Psoas muscle (tissue), 8 donors: ENCODE measurements around the gene YWHAG. TPM values are rescaled to one million over a fixed set of nuclear protein-coding genes. Genes with fewer than 3 reads are reported as not detected.
A peak's percentile ranks its signal among the peaks of the same experiment; 100 is the strongest.
"Not testable (repeated sequence)": the region's sequence is repeated elsewhere in the genome, so short reads cannot be mapped to it uniquely, and the experiment has no call there.

ENCODE experiments used
- ATAC-seq, 4 donors: fragments of 200-7000 bp; cut with Tn5 transposase; one replicate each; pipeline ENCODE4 v1.9.1; 2020; ENCODE audit warnings: moderate library complexity in 3 of 4, mild to moderate bottlenecking in 2 of 4
- DNase-seq, 2 donors: peaks; one replicate each; pipeline ENCODE4 v3.0.0-alpha.2; 2020
- H3K27ac ChIP-seq: fragments of 200-600 bp; one replicate; pipeline ENCODE4 v1.8.0; 2022
- H3K27me3 ChIP-seq, 3 donors: fragments of 200-600 bp in 1 of 3; one replicate each; pipeline versions ENCODE4 v1.6.1 to v1.8.0; 2013 to 2022; ENCODE audit warnings: low read length in 2 of 3, mild to moderate bottlenecking in 2 of 3, moderate library complexity in 1 of 3; ENCODE audit not compliant: insufficient read depth in 3 of 3
- H3K36me3 ChIP-seq, 2 donors: fragments of 200-600 bp in 1 of 2; one replicate each; pipeline versions ENCODE4 v1.6.1 to v1.8.0; 2013 to 2022; ENCODE audit warnings: low read depth in 1 of 2, mild to moderate bottlenecking in 1 of 2, moderate library complexity in 1 of 2; ENCODE audit not compliant: insufficient read depth in 1 of 2
- H3K4me1 ChIP-seq: fragments of 200-600 bp; one replicate; pipeline ENCODE4 v1.8.0; 2022
- H3K4me3 ChIP-seq: fragments of 200-600 bp; one replicate; pipeline ENCODE4 v1.8.0; 2022; ENCODE audit warnings: mild to moderate bottlenecking
- H3K9me3 ChIP-seq: fragments of 200-600 bp; one replicate; pipeline ENCODE4 v1.8.0; 2022
- WGBS, 3 donors: extraction: QIAGEN DNeasy Blood & Tissue Kit; methylation state at CpG; one replicate each; pipeline versions ENCODE4 v1.1.6 to v1.1.7; 2013; 5-methylcytosine and 5-hydroxymethylcytosine counted together
- intact Hi-C, 2 donors: fragments of 100-400 bp; cut with DNase I; formaldehyde crosslinking; loops; one replicate each; pipeline versions ENCODE4 v1.11.0 to v1.14.2; 2022
- polyA plus RNA-seq, 3 donors: library from polyadenylated mRNA; stranded (reverse); fragments of 200-250 nt; gene quantifications; one replicate each; pipeline ENCODE4 v1.2.3, GENCODE V29; 2013
- total RNA-seq, 4 donors: library from RNA; stranded (reverse); fragmentation: NEBNext Ultra II Directional in 2 of 4; extraction: Animal tissue kit (Norgen Biotek cat#: 25700) in 2 of 4; gene quantifications; one replicate each; pipeline versions ENCODE4 v1.2.1 to v1.2.4, GENCODE V29; 2021 to 2023
- TF ChIP-seq, protein P1 (sequence below): fragments of 200-600 bp; IDR thresholded peaks from one replicate; pipeline ENCODE4 v1.8.0; 2022; ENCODE audit warnings: antibody characterized with exemption
- donor health status: healthy with polysubstance abuse.
- donor health status: DM: no; HTN: no; CAD: no; lungs with moderate emphysema.
- donor health status: Bipolar disorder and iron deficiency.
- donor health status: healthy.
- donor health status: DM: yes; HTN: yes; CAD: no.
- donor health status: DM: no; HTN: no; CAD: no.
- donor health status: DM: no; HTN: no; CAD: no.
- donor health status: DM: yes; HTN: yes; CAD: no.

YWHAG gene
- total and polyA plus RNA-seq, 7 donors, result 204 to 523 (median 398) TPM

DNA sequence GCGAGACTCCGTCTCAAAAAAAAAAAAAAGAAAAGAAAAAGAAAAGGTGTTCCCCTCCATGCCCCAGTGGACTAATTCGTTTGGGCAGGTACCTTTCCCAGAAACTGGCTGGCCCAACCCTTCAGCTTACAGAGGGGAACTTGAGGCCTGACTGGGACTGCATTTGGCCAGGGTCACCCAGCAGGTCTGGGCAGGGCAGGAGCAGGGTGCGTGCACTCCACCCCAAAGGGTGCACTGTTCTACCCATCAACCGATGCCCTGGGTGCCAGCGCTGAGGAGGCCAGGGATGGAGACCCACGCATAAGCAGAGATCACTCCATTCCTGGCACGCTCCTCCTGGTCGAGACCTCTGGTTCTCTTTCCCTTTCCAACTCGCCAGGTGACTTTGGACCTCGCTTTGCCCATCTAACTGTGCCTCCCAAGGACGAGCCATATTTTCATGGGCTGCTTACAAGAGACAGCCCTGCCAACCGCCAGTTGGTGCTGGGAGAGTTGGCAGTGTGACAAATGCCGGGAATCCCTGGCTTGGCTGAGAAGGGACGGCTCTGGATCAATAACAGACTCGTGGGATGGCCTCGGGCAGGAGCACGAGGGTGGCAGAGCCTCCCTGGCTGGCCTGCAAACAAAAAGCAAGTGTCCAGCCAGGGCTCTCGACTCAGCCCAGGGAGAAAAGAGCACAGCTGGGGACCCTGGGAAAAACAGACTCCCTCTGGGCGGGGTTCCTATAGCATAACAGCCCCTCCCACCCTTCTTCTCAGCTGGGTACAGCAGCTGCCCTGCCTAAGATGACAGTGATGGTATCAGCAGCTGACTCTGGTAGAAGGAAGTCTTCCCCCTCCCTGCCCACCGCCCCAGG, 48.5 kb downstream of the YWHAG start:
- no peak for DNase-seq
- Histone ChIP-seq H3K9me3 (no peaks in the 10 kb centered on the region), H3K27me3 (no peaks in the 10 kb centered on the region), H3K4me3 (peak overlapping the region; percentile 24), H3K4me1 (peaks cover 26% of the 10 kb centered on the region), H3K27ac (peak overlapping the region; percentile 82), H3K36me3 (no peaks in the 10 kb centered on the region)
- 30 to 37% (median 30%) methylated on average over 19 to 21 of the region's 21 CpGs for WGBS, 3 donors
- intact Hi-C loops, result no loop called here
- TF ChIP-seq, protein P1, sequence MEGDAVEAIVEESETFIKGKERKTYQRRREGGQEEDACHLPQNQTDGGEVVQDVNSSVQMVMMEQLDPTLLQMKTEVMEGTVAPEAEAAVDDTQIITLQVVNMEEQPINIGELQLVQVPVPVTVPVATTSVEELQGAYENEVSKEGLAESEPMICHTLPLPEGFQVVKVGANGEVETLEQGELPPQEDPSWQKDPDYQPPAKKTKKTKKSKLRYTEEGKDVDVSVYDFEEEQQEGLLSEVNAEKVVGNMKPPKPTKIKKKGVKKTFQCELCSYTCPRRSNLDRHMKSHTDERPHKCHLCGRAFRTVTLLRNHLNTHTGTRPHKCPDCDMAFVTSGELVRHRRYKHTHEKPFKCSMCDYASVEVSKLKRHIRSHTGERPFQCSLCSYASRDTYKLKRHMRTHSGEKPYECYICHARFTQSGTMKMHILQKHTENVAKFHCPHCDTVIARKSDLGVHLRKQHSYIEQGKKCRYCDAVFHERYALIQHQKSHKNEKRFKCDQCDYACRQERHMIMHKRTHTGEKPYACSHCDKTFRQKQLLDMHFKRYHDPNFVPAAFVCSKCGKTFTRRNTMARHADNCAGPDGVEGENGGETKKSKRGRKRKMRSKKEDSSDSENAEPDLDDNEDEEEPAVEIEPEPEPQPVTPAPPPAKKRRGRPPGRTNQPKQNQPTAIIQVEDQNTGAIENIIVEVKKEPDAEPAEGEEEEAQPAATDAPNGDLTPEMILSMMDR, result no peak
- peak in 1 of 4 donors; percentile 7 for ATAC-seq

DNA sequence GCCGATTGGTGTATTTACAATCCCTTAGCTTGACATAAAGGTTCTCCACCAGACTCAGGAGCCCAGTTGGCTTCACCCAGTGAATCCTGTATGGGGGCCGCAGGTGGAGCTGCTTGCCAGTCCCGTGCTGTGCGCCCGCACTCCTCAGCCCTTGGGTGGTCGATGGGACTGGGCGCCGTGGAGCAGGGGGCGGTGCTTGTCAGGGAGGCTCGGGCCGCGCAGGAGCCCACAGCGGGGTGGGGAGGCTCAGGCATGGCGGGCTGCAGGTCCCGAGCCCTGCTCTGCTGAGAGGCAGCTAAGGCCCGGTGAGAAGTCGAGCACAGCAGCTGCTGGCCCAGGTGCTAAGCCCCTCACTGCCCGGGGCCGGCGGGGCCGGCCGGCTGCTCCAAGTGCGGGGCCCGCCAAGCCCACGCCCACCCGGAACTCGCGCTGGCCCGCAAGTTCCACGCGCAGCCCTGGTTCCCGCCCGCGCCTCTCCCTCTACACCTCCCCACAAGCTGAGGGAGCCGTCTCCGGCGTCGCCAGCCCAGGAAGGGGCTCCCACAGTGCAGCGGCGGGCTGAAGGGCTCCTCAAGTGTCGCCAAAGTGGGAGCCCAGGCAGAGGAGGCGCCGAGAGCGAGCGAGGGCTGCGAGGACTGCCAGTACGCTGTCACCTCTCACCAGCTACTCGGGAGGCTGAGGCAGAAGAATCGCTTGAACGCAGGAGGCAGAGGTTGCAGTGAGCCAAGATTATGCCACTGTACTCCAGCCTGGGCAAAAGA, 49.3 kb downstream of the YWHAG start:
- Histone ChIP-seq H3K4me1 (peaks cover 30% of the 10 kb centered on the region), H3K27ac (peak overlapping the region; percentile 98)
- intact Hi-C loops, ATAC-seq, H3K36me3 ChIP-seq, DNase-seq, H3K27me3 ChIP-seq, H3K9me3 ChIP-seq, H3K4me3 ChIP-seq: not testable (repeated sequence)
- 87 to 89% (median 89%) methylated on average over 43 to 50 of the region's 50 CpGs for WGBS, 3 donors

DNA sequence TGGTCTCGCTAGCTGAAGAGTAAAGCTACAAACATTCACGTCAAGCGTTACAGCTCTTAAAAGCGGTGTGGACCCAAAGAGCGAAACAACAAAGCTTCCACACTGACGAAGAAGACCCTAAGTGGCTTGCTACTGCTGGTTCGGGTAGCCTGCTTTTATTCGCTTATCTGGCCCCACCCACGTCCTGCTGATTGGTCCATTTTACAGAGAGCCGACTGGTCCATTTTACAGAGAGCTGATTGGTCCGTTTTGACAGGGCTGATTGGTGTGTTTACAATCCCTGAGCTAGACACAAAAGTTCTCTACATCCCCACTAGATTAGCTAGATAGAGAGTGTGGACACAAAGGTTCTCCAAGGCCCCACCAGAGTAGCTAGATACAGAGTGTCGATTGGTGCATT, 49.9 kb downstream of the YWHAG start:
- H3K9me3 ChIP-seq, ATAC-seq, intact Hi-C loops, H3K36me3 ChIP-seq, H3K27me3 ChIP-seq, H3K4me3 ChIP-seq, DNase-seq: not testable (repeated sequence)
- 92 to 96% (median 95%) methylated on average over 12 of the region's 12 CpGs for WGBS, 3 donors
- H3K27ac ChIP-seq, result peak overlapping the region; percentile 98
- H3K4me1 ChIP-seq, result peaks cover 32% of the 10 kb centered on the region

DNA sequence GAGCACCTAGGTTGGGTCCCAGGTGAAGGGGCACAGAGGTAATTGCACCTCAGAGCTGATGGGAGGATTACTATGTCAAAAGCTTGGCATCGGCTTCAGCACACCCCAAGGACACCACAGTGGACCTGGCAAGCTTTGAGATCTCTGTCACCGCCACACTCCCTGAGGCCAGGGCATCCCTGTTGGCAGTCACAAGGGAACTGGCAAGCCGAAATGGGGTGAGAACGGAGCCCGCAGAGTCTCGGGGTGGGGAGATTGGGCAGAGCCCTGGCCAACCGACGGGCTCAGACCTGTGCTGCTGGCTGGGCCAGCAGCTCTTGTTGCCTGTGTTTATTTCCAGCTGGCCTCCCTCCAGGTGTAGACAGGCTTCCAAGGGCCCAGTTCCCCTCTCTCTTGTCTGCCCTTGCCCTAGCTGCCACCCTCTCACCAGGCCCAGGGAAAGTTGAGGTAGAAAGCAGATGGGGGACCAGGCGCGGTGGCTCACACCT, 53.9 kb downstream of the YWHAG start:
- WGBS, 3 donors, result 20 to 32% (median 25%) methylated on average over 9 to 10 of the region's 10 CpGs
- peaks cover 0 to 16% of the 10 kb centered on the region in 2 donors for H3K36me3 ChIP-seq
- H3K4me3 ChIP-seq, result peak overlapping the region; percentile 96
- peak overlapping the region; percentile 98 for H3K27ac ChIP-seq
- intact Hi-C loops, result no loop called here
- TF ChIP-seq, protein P1, result no peak
- ATAC-seq (peak; percentile 45 to 54 (median 52)), DNase-seq (peak; percentile 82 to 94)
- no peaks in the 10 kb centered on the region for H3K27me3 ChIP-seq
- H3K9me3 ChIP-seq, result no peaks in the 10 kb centered on the region
- peaks cover 47% of the 10 kb centered on the region for H3K4me1 ChIP-seq

DNA sequence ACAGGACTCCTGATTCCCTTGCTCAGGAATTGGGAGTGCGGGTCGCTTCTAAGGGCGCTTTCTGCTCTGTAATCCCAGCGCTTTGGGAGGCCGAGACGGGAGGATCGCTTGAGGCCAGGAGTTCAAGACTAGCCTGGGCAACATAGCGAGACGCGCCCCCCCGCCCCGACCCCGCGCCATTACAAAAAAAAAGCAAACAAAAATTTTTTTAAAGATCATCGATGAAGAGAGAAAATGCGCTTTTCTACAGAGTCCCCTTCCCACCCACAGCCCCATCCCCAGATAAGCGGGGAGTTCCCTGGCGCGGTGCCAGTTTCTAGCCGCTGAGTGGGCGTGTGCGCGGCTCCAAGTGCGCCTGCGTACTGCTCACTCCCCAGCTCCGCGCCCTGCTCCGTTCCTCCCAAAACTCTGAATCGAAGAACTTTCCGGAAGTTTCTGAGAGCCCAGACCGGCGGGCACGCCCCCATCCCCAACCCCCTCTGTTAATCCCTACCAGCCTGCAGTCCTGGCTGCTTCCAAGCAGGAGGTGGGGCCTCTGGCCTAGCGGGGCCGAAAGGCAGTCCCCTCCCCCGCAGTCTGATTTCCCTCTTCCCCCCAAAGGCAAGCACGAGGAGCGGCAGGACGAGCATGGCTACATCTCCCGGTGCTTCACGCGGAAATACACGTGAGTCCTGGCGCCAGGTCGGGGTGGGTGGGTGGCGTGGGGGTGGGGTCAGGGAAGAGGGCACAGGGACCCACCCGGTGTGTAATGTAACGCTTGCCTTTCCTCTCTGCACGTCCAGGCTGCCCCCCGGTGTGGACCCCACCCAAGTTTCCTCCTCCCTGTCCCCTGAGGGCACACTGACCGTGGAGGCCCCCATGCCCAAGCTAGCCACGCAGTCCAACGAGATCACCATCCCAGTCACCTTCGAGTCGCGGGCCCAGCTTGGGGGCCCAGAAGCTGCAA, 55.3 kb downstream of the YWHAG start:
- intact Hi-C loops, result no loop called here
- ATAC-seq (peak; percentile 8 to 24 (median 15)), DNase-seq (peak; percentile 87 to 92)
- Histone ChIP-seq H3K27me3 (no peaks in the 10 kb centered on the region), H3K27ac (peak overlapping the region; percentile 98), H3K4me1 (peaks cover 46% of the 10 kb centered on the region), H3K4me3 (peak overlapping the region; percentile 96), H3K9me3 (no peaks in the 10 kb centered on the region), H3K36me3 (peaks cover 0 to 16% of the 10 kb centered on the region in 2 donors)
- TF ChIP-seq, protein P1, result no peak
- 1% methylated on average over 44 to 56 of the region's 56 CpGs for WGBS, 3 donors
